ENCODE results near the gene RTP3. TPM values are rescaled to one million over a fixed set of nuclear protein-coding genes. Genes with fewer than 3 reads are reported as not detected.
A peak's percentile ranks its signal among the peaks of the same experiment; 100 is the strongest.

The RTP3 gene
- total and polyA plus RNA-seq, 2 of the 4 experiments (the other 2 are of a cell fraction) = 0.18 to 0.26 TPM

- TF ChIP-seq ELK1 (IDR thresholded peaks at IDR 0.05; ENCODE audit: borderline replicate concordance, low read depth, low read length) (no peak), CTCF (conservative IDR thresholded peaks at IDR 0.05; ENCODE audit: low read depth, low read length) (no peak), CHD1 (IDR thresholded peaks at IDR 0.05; ENCODE audit: low read depth, low read length) (no peak), POLR2A (IDR thresholded peaks at IDR 0.05; ENCODE audit: low read depth, low read length) (no peak), FOS (IDR thresholded peaks at IDR 0.05; ENCODE audit: low read depth, low read length) (no peak), RCOR1 (IDR thresholded peaks at IDR 0.05; ENCODE audit: insufficient replicate concordance, low read length) (no peak), SMC3 (IDR thresholded peaks at IDR 0.05; ENCODE audit: low read depth, low read length) (no peak), BHLHE40 (IDR thresholded peaks at IDR 0.05; ENCODE audit: low read depth, low read length) (no peak), MAFK (IDR thresholded peaks at IDR 0.05; ENCODE audit: low read depth, low read length) (no peak), USF2 (IDR thresholded peaks at IDR 0.05; ENCODE audit: low read depth, low read length) (no peak), NFE2L2 (IDR thresholded peaks at IDR 0.05; ENCODE audit: low read depth, low read length) (no peak), CEBPB (IDR thresholded peaks at IDR 0.05; ENCODE audit: low read depth, low read length) (no peak), MXI1 (IDR thresholded peaks at IDR 0.05; ENCODE audit: borderline replicate concordance, low read depth, low read length) (no peak), RFX5 (IDR thresholded peaks at IDR 0.05; ENCODE audit: low read depth, low read length) (no peak)
- Histone ChIP-seq H3K27me3 (ENCODE audit: control insufficient read depth, insufficient read depth, low read length) (peaks cover 64% of the 10 kb centered on the region), H3K79me1 (ENCODE audit: low read depth in 1 of 2, low read length in 2 of 2) (no peaks in the 10 kb centered on the region), H3K14ac (replicated peaks; ENCODE audit: low read depth, low read length) (no peak overlapping the region), H4K20me1 (ENCODE audit: insufficient read depth, low read length) (no peaks in the 10 kb centered on the region; the same call in 1 of the 2 replicates), H2BK20ac (ENCODE audit: low read depth, low read length) (no peak overlapping the region), H4K8ac (ENCODE audit: low read depth in 2 of 2, low read length in 2 of 2) (no peak overlapping the region), H3K9me3 (ENCODE audit: control insufficient read depth, insufficient read depth, low read length) (0 out of 2 replicates have a peak, but pooled peaks cover 2% of the 10 kb centered on the region), H4K5ac (ENCODE audit: low read depth, low read length) (no peak overlapping the region), H2AFZ (replicated peaks; ENCODE audit: low read length, poor library complexity) (peak overlapping the region; percentile 37), H3K18ac (ENCODE audit: low read depth, low read length) (no peak overlapping the region), H2AK9ac (replicated peaks; ENCODE audit: low read depth, low read length, poor library complexity) (no peak overlapping the region), H2AK5ac (ENCODE audit: low read depth, low read length) (no peak overlapping the region), H3K4me3 (ENCODE audit: insufficient read depth, low read depth, low read length) (no peak overlapping the region), H2BK120ac (ENCODE audit: low read depth, low read length) (no peak overlapping the region), H2BK15ac (ENCODE audit: low read depth, low read length) (no peak overlapping the region), H3K23ac (ENCODE audit: low read depth, low read length) (no peak overlapping the region), H3K27ac (ENCODE audit: insufficient read depth, low read length) (no peak overlapping the region), H3K4me2 (ENCODE audit: low read depth, low read length) (no peak overlapping the region), H3K4ac (ENCODE audit: low read depth, low read length) (no peak overlapping the region), H2BK5ac (ENCODE audit: low read depth, low read length, poor library complexity, severe bottlenecking) (no peak overlapping the region), H3K4me1 (ENCODE audit: control insufficient read depth, insufficient read depth, low read length) (peaks cover 3% of the 10 kb centered on the region), H4K91ac (ENCODE audit: insufficient read depth, low read depth, low read length) (no peak overlapping the region), H3K56ac (ENCODE audit: extremely low read depth, insufficient read depth, low read length) (no peak overlapping the region), H3K36me3 (ENCODE audit: control insufficient read depth, insufficient read depth, low read length) (no peaks in the 10 kb centered on the region), H3K9ac (ENCODE audit: low read depth, low read length) (no peak overlapping the region), H3K9me1 (ENCODE audit: insufficient read depth, low read length) (no peaks in the 10 kb centered on the region; the same call in 1 of the 2 replicates)
- BruUV-seq (replicated peaks) = no TSS peak
- intact Hi-C loops (cut with micrococcal nuclease) = no loop called here
- POLR2A ChIA-PET (ENCODE audit: unreplicated experiment) = no interaction called here
- dilution Hi-C loops (cut with HindIII; ENCODE audit: low sequenced_read_pairs, unreplicated experiment) = no loop called here
- ATAC-seq (ENCODE audit: low read depth) = no peak
- WGBS, 2 experiments (ENCODE audit: extremely low coverage in 2 of 2, insufficient read length in 1 of 2) = no CpG with 5 or more reads among the region's 2 CpGs
- in situ Hi-C loops (cut with MboI; ENCODE audit: low sequenced_read_pairs) = no loop called here
- DNase-seq = no peak
- CTCF ChIA-PET = interaction anchor here (0.7 to 0.9 kb wide), 2 partner anchors 14 to 168 kb away, joined by 4 to 5 read pairs; no protein-coding TSS in a partner anchor
Measured at GRCh38 chr3:46465196-46465520, 32.6 kb upstream of the RTP3 start.

Measured in IMR-90 (cell line).